ENCODE data around the gene KLC3. TPM values are rescaled to one million over a fixed set of nuclear protein-coding genes. Genes with fewer than 3 reads are reported as not detected.

Gene KLC3
- total and polyA plus RNA-seq, 2 experiments from 2014 or later = not detected

DNA sequence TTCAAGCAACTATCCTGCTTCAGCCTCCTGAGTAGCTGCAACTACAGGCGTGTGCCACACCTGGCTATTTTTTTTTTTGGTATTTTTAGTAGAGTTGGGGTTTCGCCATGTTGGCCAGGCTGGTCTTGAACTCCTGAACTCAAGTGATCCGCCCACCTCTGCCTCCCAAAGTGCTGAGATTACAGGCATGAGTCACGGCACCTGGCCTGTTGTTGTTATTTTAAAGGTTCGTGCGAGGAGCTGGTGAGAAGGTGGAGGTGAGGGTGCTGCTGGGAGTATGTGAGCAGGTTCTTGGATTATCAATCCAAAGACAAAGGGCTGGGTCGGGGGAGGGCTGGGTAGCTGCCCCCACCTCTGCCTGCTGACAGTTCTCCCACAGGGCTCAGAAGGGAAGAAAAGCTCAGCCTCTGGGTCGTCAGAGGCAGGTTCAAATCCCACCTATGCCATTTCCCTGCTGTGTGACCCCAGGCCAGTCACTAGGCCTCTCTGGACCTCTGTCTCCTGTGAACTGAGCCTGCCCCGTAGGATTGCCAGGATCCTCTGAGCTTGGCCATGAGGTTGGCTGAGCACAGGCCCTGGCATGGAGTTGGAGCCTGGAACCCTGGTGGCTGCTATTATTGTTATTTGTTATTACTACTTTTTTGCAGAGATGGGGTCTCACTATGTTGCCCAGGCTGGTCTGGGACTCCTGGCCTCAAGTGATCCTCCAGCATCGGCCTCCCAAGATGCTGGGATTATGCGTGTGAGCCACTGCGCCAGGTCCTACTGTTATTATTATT, 19.4 kb upstream of the KLC3 start:
- Histone ChIP-seq H4K20me1 (ENCODE audit: insufficient read depth) (no peaks in the 10 kb centered on the region), H3K9me3 (ENCODE audit: low read depth) (no peaks in the 10 kb centered on the region), H3K9ac (no peak overlapping the region), H3F3A (ENCODE audit: insufficient read depth) (no peaks in the 10 kb centered on the region), H3K4me1 (ENCODE audit: insufficient read depth) (no peaks in the 10 kb centered on the region), H2AFZ (no peak overlapping the region), H3K9me2 (ENCODE audit: insufficient read depth) (no peaks in the 10 kb centered on the region), H3K79me2 (ENCODE audit: insufficient read depth) (no peaks in the 10 kb centered on the region), H3K4me2 (ENCODE audit: unreplicated experiment) (no peak overlapping the region), H3K27ac (no peak overlapping the region), H3K4me3 (no peak overlapping the region), H3K36me3 (ENCODE audit: low read depth) (no peaks in the 10 kb centered on the region), H3K27me3 (replicated peaks; ENCODE audit: insufficient read depth) (peaks cover 18% of the 10 kb centered on the region)
- in situ Hi-C loops (cut with MboI) = no loop called here
- TF ChIP-seq EZH2 (IDR thresholded peaks at IDR 0.05; ENCODE audit: insufficient read depth, poor library complexity, severe bottlenecking) (no peak), EZH2phosphoT487 (IDR thresholded peaks at IDR 0.05; ENCODE audit: insufficient read depth, low read depth) (no peak)
- 81 to 85% methylated on average over 12 of the region's 12 CpGs for WGBS, 2 experiments (ENCODE audit: low coverage in 1 of 2, low lambda C conversion rate in 2 of 2, missing lambda C conversion rate in 2 of 2)
- no peak for DNase-seq

DNA sequence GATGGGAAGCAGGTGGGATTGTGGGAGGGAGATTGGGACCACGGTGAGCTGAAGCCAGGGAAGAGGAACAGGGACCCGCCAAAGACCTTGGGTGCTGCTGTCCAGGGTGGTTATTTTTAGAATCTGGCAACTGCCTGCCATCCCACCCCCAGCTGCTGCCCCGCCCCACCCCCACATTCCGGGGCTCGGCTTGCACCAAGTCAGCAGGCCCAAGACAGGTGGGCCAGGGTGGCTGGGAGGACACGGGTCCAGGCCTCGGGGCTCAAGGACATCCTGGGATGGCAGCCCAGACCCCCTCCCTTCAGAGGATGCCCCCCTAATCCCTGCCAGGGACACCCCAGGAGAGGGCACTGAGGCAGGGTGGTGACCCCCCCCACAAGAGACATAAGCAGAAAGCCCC, 18.7 kb upstream of the KLC3 start:
- in situ Hi-C loops (cut with MboI) = no loop called here

GRCh38 chr19:45322311-45322710, 18.2 kb upstream of the KLC3 start:
- no peaks in the 10 kb centered on the region for H3F3A ChIP-seq (ENCODE audit: insufficient read depth)
- in situ Hi-C loops (cut with MboI) = no loop called here
- no peaks in the 10 kb centered on the region for H4K20me1 ChIP-seq (ENCODE audit: insufficient read depth)
- H3K79me2 ChIP-seq (ENCODE audit: insufficient read depth) = no peaks in the 10 kb centered on the region
- no peak overlapping the region for H2AFZ ChIP-seq
- DNase-seq = no peak
- no peak overlapping the region for H3K4me2 ChIP-seq (ENCODE audit: unreplicated experiment)
- H3K27ac ChIP-seq = no peak overlapping the region
- 28 to 29% methylated on average over 11 of the region's 11 CpGs for WGBS, 2 experiments (ENCODE audit: low coverage in 1 of 2, low lambda C conversion rate in 2 of 2, missing lambda C conversion rate in 2 of 2)
- peaks cover 14% of the 10 kb centered on the region for H3K27me3 ChIP-seq (replicated peaks; ENCODE audit: insufficient read depth)
- no peak overlapping the region for H3K4me3 ChIP-seq
- no peaks in the 10 kb centered on the region for H3K36me3 ChIP-seq (ENCODE audit: low read depth)
- H3K4me1 ChIP-seq (ENCODE audit: insufficient read depth) = no peaks in the 10 kb centered on the region
- H3K9me3 ChIP-seq (ENCODE audit: low read depth) = no peaks in the 10 kb centered on the region
- no peak overlapping the region for H3K9ac ChIP-seq
- no peaks in the 10 kb centered on the region for H3K9me2 ChIP-seq (ENCODE audit: insufficient read depth)
- TF ChIP-seq EZH2phosphoT487 (IDR thresholded peaks at IDR 0.05; ENCODE audit: insufficient read depth, low read depth) (no peak), EZH2 (IDR thresholded peaks at IDR 0.05; ENCODE audit: insufficient read depth, poor library complexity, severe bottlenecking) (no peak)

More for the DNA sequence above, 18.7 kb upstream of the KLC3 start:
- Histone ChIP-seq H3K4me3 (no peak overlapping the region), H3K9ac (no peak overlapping the region), H3K9me2 (ENCODE audit: insufficient read depth) (no peaks in the 10 kb centered on the region), H3K79me2 (ENCODE audit: insufficient read depth) (no peaks in the 10 kb centered on the region), H4K20me1 (ENCODE audit: insufficient read depth) (no peaks in the 10 kb centered on the region), H3K27me3 (replicated peaks; ENCODE audit: insufficient read depth) (peaks cover 14% of the 10 kb centered on the region), H3K9me3 (ENCODE audit: low read depth) (no peaks in the 10 kb centered on the region), H3K27ac (no peak overlapping the region), H3K4me2 (ENCODE audit: unreplicated experiment) (no peak overlapping the region), H3F3A (ENCODE audit: insufficient read depth) (no peaks in the 10 kb centered on the region), H3K36me3 (ENCODE audit: low read depth) (no peaks in the 10 kb centered on the region), H3K4me1 (ENCODE audit: insufficient read depth) (no peaks in the 10 kb centered on the region), H2AFZ (no peak overlapping the region)
- WGBS, 2 experiments (ENCODE audit: low coverage in 1 of 2, low lambda C conversion rate in 2 of 2, missing lambda C conversion rate in 2 of 2) = 57 to 69% methylated on average over 4 to 7 of the region's 7 CpGs
- no peak for DNase-seq
- TF ChIP-seq EZH2 (IDR thresholded peaks at IDR 0.05; ENCODE audit: insufficient read depth, poor library complexity, severe bottlenecking) (no peak), EZH2phosphoT487 (IDR thresholded peaks at IDR 0.05; ENCODE audit: insufficient read depth, low read depth) (no peak)

DNA sequence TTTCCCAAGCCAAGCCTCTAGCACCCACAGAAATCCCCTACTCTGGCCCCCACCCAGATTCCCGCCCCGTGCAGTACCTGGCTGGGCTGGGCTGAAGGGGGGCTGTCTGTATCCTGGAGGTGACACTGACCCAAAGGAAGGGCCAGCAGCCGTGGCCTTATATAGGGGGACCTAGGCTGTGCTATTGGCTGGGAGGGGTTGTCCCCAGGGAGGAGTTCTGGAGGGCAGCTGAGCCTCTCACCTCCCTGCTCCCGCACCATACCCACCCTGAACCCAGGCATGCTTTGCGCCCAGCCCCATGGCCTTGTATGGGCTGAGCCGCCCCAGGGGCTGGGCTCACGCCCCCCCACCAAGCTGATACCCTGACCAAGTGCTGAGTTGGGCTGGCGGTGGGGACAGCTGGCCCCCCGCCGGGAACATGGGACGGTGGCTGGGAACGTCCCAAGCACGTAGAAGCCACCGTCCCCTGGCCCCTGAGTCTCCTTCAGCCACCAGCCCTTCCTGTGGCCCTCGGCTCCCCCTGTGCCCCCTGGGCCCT, 17.7 kb upstream of the KLC3 start, which contains the start of gene CKM:
CKM (minus strand) TSS at position 132 of the 538 bp plus-strand sequence. CDS start 3,162 bp downstream, outside the sequence.
- DNase-seq = no peak
- H3K4me3 ChIP-seq = peak within 1 kb of the TSS; percentile 47

More for the DNA sequence above, 17.7 kb upstream of the KLC3 start, which contains the start of gene CKM:
- H3K79me2 ChIP-seq (ENCODE audit: insufficient read depth) = no peaks in the 10 kb centered on the region
- H3K36me3 ChIP-seq (ENCODE audit: low read depth) = no peaks in the 10 kb centered on the region
- WGBS, 2 experiments (ENCODE audit: low coverage in 1 of 2, low lambda C conversion rate in 2 of 2, missing lambda C conversion rate in 2 of 2) = 11 to 12% methylated on average over 9 to 14 of the region's 15 CpGs
- H3K9me3 ChIP-seq (ENCODE audit: low read depth) = no peaks in the 10 kb centered on the region
- no peaks in the 10 kb centered on the region for H3K9me2 ChIP-seq (ENCODE audit: insufficient read depth)
- in situ Hi-C loops (cut with MboI) = no loop called here
- TF ChIP-seq EZH2 (IDR thresholded peaks at IDR 0.05; ENCODE audit: insufficient read depth, poor library complexity, severe bottlenecking) (no peak), EZH2phosphoT487 (IDR thresholded peaks at IDR 0.05; ENCODE audit: insufficient read depth, low read depth) (no peak)
- no peak within 1 kb of the TSS for H3K9ac ChIP-seq
- H3K27ac ChIP-seq = no peak within 1 kb of the TSS
- H3K27me3 ChIP-seq (replicated peaks; ENCODE audit: insufficient read depth) = peaks cover 14% of the 10 kb centered on the region
- H2AFZ ChIP-seq = peak within 1 kb of the TSS; percentile 58; the same call in 1 of the 2 replicates
- H3F3A ChIP-seq (ENCODE audit: insufficient read depth) = no peaks in the 10 kb centered on the region
- H4K20me1 ChIP-seq (ENCODE audit: insufficient read depth) = no peaks in the 10 kb centered on the region
- peak within 1 kb of the TSS; percentile 65 for H3K4me2 ChIP-seq (ENCODE audit: unreplicated experiment)
- H3K4me1 ChIP-seq (ENCODE audit: insufficient read depth) = no peaks in the 10 kb centered on the region

All from GM23248 (cell line).